Measurements from ENCODE around the gene TYW1B.
"Not testable (repeated sequence)": the region's sequence is repeated elsewhere in the genome, so short reads cannot be mapped to it uniquely, and the experiment has no call there.

TYW1B gene

DNA sequence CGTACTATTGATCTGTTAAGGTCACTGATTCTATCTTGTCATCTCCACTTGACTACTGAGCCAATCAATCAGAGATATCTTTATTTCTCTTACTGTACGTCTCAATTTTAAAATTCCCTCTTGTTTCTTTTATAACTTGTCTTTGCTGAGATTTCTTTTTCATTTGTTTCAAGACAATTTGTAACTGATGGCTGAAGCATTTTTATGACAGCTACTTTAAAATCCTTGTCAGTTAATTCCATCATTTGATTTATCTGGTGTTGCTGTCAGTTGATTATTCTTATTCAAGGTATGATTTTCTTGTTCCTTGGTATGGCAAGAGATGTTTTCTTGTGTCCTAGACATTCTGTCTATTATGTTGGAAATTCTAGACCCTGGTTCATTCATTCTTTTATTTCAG lies 76.6 kb downstream of the TYW1B start:
- DNase-seq: no peak

DNA sequence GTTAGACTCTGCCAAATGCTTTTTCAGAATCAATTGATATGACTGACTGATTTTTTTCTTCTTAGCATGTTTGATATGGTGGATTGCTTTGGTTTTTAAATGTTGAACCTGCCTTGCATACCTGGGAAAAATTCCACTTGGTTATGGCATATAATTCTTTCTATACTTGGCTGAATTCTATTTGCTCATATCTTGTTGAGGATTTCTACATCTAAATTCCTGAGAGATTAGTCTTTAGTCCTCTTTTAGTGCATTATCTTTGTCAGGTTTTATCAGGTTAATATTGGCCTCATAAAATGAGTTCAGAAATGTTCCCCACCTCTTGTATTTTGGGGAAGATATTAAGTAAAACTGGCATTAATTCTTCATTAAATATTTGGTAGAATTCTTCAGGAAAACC lies 79.4 kb downstream of the TYW1B start:
- not testable (repeated sequence) for DNase-seq

DNA sequence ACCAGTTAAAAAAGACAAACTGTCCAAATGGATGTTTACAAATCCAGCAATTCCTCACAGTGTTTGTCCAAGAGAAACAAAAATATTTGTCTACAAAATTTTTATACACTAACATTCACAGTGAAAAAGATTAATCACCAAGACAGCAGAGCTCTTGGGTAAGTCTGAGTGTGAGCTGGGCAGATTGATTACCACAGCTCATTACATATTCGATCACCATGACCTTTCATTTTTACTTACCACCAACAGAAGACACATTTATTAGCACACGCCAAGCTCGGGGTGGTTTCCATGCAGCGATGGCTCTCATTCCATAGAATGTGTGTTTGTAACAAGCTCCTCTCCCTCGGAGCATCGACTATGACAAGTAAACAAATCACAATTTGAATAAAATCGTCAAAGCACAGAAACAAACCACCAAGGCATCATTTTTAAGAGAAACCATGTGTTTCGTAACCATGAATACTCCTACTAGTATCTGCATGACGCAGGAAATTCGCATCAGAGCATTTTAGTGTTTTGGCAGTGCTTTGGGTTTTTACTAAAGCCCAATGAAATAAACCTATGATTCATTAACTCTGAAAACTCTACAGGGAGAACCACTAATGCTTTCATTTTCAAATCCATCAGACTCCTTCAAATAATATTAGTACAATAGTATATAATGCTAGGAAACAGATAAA lies 83.6 kb downstream of the TYW1B start:
- not testable (repeated sequence) for DNase-seq

DNA sequence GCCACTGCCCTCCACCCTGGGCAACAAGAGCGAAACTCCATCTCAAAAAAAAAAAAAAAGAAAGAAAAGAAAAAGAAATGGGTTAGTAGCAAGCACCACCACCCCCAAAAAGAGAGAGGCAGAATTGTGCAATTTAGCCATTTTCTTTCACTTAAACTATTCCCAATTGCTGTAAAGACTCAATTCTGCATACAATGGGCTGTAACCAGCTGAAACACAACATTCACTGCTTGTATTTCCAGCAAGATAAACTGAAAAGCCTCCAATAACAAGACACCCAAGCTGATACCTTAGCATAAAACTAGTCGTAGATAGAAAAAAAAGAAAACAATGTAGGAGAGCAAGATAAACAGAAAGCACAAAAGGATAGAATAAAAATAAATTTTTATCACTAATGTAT lies 84.2 kb downstream of the TYW1B start:
- DNase-seq: not testable (repeated sequence)

DNA sequence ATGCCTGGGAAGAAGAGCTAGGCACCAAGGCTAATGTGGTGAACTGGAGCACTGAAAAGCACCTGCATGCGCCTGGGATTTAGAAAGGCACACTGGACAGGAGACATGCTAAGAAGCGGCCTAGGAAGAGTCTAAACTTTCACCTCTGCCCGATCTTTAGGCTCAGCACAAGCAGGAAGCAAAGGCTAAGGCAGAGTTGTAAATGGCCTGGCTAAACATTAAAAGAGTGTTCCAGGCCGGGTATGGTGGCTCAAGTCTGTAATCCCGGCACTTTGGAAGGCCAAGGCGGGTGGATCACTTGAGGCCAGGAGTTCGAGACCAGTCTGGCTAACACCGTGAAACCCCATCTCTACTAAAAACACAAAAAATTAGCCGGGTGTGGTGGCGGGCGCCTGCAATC lies 88.3 kb downstream of the TYW1B start:
- DNase-seq: not testable (repeated sequence)

DNA sequence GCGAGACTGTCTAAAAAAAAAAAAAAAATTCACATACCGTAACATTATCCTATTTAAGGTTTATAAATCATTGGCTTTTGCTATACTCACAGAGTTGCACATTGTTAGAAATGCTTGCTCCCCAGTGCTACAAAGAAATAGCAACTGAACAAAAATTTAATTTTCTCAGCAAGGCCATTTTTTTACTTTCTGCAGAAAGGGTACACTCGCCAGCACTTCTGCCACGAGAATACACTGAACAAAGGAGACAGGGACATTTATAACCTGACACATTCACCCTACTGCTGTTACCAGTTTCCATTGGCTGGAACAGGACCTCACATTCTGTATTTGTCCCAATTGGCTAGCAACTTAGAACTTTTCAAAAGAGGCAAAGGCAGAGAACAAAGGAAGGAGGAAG lies 92.1 kb downstream of the TYW1B start:
- DNase-seq: not testable (repeated sequence)

DNA sequence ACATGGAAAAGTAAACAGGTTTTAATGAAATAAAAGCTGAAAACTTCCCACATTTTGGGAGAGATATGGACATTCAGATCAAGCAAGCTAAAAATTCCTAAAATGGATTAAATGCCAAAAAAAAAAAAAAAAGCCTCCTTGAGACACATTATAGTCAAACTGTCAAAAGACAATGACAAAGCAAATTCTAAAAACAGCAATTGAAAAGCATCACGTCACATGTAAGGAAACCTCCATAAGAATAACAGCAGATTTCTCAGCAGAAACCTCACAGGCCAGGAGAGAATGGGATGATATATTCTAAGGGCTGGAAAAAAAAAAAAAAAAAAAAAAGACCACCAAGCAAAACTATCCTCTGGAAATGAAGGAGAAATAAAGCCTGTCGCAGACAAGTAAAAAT lies 97.2 kb downstream of the TYW1B start:
- not testable (repeated sequence) for DNase-seq

DNA sequence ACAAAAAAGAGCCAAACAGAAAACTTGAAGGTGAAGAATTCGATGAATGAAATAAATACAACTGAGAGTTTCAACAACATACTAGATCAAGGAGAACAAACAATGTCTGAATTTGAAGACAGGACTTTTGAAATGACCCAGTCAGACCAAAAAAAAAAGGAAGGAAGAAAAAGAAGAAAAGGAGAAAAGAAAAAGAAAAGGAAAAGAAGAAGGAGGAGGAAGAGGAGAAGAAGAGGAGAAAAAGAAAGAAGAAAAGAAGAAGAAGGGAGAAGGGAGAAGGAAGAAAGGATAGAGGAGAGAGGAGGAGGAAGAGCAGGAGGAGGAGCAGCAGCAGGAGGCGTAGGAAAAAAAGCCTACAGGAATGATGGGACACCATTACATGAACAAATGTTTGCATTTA lies 97.6 kb downstream of the TYW1B start:
- DNase-seq: not testable (repeated sequence)

DNA sequence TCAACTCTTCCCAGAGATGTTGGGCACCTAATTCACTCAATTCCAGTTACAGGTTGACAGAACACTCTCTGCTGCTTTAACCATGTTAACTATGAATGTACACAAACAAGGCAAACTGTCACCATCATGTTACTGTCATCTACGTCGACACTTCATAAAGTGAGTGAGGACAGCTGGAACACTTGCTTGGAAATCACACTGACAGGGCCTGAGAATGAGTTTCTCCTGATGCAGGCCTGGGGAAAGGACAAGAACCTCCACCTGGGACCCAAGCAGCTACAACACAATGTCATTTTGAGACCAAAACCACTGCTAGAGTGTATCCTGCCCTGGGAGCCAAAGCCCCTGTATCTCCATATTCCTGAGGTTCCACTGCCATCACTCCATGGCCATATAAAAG lies 98.9 kb downstream of the TYW1B start:
- not testable (repeated sequence) for DNase-seq

DNA sequence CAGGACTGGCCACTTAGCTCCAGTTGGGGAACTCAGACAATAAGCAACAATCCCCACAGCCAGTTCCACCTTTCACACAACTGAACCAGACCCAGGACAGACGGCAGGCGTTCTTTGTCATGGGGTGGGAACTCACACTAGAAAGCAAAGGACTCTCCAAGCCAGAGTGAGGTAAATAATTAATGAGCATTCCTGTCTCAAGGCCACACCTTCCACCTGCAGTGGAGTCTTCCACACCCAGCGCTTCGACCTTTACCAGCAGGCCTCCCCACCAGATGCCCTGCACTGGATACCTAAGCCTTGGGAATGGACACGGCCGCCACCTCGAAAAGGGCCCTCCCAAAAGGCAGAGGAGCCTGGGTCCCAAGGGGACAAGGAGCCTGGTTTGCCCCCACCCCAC lies 105.3 kb downstream of the TYW1B start:
- not testable (repeated sequence) for DNase-seq

DNA sequence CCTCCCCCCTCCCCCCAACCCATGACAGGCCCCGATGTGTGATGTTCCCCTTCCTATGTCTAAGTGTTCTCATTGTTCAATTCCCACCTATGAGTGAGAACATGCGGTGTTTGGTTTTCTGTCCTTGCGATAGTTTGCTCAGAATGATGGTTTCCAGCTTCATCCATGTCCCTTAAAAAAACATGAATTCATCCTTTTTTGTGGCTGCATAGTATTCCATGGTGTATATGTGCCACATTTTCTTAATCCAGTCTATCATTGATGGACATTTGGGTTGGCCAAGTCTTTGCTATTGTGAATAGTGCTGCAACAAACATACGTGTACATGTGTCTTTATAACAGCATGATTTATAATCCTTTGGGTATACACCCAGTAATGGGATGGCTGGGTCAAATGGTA lies 107.1 kb downstream of the TYW1B start:
- DNase-seq: not testable (repeated sequence)

DNA sequence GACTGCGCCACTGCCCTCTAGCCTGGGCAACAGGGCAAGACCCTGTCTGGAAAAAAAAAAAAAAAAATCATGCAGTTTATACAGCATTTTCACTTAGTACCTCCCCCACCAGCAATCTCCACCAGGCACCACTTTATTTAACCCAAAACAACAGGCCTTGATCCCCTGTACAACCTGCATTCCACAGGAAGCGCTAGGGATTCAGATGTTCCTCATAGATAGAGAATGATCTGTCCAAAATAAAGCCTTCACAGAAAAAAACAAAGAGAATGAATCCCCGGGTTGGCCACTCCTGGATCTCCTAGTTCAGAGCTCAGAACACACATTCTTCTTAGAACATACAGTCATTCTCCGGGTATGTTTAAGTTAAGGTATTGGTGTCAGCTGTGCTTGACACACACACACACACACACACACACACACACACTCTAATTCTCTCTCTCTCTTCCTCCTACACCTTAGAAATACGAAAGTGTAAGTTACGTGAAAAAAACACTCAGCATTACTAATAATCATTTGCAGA lies 110.7 kb downstream of the TYW1B start:
- DNase-seq: not testable (repeated sequence)

DNA sequence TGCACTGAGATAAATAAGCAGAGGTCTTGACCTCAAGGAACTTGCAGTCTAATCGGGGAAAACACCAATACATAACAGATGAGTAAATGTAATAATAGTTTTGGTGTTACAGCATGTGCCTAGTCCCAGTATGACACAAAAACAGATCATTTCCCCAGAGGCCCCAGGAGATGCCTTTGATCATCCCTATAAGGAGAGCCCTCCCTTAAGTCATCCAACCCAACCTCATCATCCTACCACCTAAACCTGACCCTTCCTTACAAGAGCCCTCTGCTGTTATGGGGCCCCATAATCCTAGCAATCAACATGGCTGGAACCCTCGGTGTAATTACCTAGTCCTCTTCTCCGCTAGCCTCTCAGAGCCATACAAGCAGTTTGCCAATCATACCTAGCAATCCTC lies 116.1 kb downstream of the TYW1B start:
- DNase-seq: not testable (repeated sequence)

DNA sequence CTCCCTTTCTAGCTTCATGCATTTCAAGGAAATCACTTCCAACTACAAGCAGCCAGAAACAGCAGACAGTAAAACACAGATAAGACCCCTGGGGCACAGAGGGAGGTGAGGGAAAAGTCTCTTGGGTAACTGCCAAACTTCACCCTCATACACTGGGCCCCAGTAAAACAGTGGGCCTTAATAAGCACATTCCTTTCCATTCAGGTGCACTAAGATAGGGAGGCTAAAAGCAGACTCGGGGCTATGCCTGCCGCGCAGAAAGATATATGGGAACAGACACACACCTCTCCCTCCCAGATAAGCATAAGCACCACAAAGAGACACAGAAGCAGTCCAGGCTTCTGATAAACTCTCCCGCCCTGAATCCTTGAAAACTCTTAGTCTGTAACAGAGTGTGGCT lies 117.0 kb downstream of the TYW1B start:
- no peak for DNase-seq

DNA sequence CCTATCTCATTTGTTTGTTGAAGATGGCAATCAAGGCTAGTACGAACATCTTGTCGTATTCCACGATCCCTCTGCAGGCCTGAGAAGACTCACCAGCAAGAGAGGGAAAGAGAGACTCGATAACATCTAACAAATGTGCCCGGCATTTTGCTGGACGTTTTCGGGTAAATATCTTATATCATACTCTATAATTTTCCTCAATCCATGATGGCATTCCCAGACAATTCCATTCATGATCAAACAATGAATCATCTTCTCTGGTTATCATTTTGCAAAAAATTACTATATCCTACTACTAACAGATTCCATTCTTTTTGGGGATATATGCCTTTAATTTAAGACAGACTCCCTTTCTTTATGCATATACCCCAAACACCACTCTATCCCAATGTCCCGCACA lies 118.1 kb downstream of the TYW1B start:
- DNase-seq: no peak

DNA sequence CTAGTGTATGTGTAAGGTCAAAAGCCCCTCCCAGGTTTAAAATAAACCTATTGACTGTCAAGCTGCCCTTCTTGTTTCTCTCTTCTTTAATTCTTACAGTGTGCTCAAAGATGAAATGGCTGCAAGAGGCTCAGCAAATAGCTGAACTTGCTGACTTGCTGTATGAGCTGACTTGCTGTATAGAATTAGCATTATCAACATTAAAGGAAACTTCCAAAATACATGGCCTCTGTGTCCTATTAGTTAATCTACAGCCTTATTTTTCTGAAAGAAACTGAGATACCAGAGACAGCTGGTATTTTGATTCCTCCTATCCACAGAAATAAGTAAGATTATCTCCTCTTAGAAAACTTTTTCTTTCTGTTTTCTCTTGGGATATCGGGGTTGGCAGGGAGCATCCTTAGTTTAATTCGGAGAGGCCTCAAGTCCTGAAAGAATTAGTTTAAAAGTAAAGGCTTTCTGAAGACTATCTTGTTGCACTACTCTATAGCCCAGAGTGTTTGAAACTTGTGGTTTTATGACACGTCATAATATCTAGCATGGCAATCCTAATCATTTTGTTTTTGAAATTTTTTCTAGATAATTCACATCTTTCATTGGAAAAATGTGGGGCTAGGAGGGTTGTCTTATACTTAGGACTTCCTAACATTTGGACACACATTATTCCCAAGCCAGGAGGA lies 119.5 kb downstream of the TYW1B start:
- DNase-seq: not testable (repeated sequence)

DNA sequence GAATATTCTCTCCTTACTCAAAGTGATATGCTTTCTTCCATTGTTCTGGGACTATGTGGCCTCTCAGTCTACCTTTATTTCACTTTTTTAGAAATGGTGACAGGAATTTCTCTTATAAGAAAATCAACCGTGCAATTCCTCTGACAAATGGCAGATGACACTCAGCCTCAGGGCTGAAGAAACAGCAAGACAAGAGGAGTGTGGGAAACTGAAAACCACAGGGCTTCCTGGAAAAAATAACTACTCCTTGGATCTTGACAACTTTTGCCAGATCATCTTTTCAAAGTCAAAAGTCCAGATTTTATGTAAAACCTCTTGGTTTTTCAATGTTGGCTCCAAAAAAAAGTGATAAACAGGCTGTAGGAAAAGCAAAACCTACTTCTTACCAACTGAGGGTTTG lies 121.5 kb downstream of the TYW1B start:
- no peak for DNase-seq

DNA sequence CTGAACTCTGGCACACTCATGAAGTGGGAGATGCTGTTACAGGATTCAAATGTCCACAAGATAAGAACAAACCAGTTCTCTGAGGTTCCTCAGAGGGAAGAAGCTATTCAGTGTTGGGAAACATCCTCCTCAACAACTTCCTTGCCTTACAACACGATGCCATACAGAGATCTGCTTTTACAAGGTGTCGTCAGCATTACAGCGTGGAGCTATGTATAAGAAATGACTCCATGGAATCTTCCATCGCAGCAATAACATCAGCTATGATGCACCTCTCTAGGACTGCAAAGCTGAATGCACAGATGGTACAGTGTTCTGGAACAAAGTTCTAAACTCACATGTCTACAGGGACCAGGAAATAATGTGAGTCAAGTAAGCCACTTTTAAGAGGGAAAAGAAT lies 122.3 kb downstream of the TYW1B start:
- not testable (repeated sequence) for DNase-seq

DNA sequence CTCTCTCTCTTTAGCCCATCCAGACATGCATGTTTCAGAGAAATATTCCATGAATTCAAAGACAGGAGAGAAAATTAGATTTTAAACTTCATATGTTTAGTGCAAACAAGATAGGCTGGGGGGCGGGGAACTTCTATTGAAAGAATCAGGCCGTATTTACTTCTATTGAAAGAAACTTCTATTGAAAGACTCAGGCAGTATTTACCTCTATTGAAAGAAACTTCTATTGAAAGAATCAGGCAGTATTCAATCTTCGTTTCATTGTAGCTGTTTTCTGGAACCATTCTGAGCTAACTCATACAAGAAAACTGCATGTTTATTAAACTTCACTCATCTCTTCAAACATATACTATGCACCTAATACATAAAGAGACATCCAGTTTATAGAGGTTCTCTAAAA lies 123.1 kb downstream of the TYW1B start:
- DNase-seq: no peak

DNA sequence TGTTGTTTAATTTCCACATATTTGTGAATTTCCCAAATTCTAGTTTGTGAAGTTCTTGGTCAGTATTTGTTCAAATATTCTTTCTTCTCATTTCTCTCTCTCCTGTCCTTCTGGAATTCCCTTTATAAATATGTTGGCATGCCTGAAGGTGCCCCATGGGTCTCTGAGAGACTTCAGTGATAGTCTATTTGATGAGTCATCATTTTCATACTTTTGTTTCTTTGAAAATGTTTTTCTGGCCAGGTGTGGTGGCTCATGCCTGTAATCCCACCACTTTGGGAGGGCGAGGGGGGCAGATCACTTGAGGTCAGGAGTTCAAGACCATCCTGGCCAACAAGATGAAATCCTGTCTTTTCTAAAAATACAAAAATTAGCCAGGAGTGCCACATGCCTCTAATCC lies 127.5 kb downstream of the TYW1B start:
- DNase-seq: not testable (repeated sequence)

DNA sequence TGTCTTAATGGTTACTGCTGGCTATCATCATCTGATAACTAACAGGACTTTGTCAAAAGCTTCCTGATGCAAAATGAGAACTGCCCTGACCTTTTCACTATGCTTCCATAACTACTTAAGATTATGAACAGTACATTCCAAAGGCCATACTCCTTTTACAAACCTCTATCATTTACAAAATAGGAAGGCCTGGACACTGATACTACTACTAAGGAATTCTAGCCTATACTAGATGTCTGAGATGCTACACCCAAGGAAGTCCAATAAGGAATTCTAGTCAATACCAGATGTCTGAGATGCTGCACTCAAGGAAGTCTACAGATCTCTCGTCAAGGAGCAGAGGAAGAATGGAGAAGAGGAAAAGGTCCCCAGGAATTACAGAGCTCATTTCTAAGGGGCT lies 130.9 kb downstream of the TYW1B start:
- not testable (repeated sequence) for DNase-seq

DNA sequence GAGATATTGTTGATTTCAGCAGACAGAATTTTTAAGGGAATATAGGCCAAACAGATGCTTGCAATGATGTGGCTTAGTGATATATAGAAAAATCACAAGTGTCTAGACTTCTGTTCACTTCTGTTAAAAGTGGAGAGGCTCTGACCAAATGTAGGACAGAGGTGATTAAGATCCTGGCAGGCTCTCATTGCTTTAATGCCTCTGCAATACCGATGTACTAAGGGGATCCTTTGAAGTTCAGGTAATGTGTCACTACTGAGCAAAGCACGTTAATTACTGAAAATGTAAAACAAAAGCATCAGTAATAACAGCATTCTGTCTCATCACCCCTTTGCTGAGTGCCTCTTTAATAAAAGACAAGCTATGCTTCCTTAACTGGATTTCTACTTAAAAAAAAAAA lies 131.4 kb downstream of the TYW1B start:
- not testable (repeated sequence) for DNase-seq

DNA sequence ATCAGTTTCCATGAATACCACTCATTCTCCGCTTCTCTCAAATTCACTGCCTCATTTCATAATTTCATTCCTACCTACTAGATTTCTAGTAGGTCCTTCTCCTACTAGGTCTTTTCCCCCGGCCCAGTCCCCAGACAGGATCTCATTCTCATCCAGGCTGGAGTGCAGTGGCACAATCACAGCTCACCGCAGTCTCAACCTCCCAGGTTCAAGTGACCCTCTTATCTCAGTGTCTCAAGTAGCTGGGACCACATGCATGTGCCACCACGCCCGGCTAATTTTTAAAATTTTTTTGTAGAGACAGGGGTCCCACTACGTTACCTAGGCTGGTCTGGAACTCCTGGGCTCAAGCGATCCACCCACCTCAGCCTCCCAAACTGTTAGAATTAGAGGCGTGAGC lies 132.5 kb downstream of the TYW1B start:
- DNase-seq: not testable (repeated sequence)

DNA sequence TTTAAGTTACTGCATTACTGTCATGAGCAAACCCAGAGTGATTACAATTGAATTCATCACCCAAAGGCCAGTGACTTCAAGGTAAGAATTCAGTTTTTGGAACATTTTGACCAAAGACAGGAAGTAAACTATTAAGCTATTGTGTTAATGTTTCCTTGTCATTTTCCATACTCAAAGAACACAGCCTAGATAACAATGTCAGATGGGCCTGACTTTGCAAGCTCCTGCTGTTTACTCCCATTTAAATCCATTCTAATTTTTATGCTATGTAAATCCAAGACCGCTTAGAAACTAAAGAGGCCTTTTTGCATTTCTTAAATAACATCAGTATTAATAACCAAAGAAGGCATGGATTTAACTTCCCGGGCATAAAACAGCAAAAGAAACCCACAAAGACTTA lies 136.6 kb downstream of the TYW1B start:
- DNase-seq: not testable (repeated sequence)

Measured in SIG-M5 (cell line).